ENCODE data around the gene GUCY1A1.

The GUCY1A1 gene

GRCh38 chr4:155745984-155746383 is 79.3 kb downstream of the GUCY1A1 start:
- no peak for DNase-seq

GRCh38 chr4:155748039-155748438 is 81.4 kb downstream of the GUCY1A1 start:
- DNase-seq: no peak

DNA sequence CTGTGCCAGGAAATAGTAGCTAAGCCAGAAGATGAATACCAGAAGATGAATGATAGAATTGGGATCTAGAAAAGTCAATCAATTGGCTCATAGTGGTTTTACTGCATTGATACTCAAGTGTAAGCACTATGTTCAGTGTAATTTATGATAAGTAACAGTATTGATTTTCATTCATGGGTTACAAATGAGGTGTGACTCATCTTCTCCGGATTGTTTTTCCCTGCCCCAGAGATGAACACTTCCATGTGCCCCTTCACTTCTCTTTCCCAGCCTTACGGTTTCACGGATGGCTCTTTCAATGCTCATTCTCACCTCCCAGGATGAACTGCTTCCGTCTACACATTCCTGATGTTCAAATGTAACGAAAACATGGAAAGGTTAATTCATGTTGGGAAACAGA is 82.4 kb downstream of the GUCY1A1 start:
- no peak for DNase-seq

GRCh38 chr4:155751569-155751968 is 84.9 kb downstream of the GUCY1A1 start:
- no peak for DNase-seq

DNA sequence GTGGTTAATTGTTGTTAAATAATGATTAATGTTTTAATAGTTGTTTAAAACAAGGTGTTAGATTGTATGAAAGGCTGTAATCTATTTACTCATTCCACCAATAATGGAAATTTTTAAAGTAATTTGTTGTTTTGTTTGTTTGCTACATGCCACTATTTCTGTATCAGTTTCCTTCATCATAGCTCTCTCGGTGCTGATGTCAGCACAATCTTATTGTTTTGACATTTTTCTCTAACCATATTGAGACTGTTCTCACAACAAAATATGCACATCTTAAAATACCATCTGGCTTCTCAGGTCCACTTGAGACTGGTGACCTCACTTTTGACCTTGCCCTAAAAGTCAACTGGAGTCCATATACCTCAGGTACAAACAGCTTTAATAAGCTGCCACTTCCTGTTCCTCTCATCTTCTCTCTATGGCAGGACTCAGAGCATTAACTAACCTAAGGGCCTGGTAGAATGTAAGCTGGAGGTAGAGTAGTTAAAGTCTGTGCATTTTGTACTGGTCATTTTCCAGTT is 91.2 kb downstream of the GUCY1A1 start:
- no peak for DNase-seq

DNA sequence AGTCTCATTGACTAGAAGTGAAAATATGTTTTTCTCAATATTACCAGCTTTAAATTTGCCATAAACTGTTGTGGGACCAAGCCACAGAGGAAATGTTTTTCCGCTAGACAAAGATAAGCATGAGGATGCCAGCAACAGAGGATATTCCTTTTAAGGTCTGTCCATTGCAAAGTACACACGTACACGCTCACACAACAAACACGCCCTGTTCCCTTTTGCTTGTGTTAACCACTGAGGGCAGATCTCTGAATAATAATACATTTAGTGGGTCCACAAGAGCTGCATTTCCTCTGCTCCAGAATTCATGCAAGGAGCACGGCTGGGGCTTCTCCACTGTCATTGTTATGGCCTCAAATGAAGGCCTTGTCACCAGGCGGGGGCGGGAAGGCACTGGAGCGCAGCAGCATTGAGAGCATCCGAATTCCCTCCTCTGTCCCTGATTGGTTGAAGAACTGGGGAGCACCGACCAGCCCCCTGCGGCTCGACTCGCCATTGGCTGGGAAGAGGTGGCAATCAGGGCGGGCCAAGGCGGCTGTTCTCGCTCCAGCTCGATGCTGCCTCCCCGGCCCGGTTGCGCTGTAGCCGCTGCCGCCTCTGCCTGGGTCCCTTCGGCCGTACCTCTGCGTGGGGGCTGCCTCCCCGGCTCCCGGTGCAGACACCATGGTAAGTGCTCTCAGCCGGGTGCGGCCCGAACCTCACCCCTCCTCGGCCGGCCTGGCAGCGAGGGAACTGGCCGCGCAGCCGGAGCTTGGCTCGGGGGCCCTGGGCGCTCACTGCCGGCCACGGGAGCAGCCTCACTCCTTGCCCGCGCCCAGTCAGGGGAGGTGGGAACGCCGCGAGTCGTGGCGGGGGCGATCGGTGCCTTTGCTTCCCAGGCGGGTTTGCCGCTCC is 92.1 kb downstream of the GUCY1A1 start, which contains the start of gene GUCY1B1:
Gene GUCY1B1, plus strand, starts transcription at position 541 of the 891 bp plus-strand sequence. Its CDS starts 120 bp downstream, at position 661.
- DNase-seq: peak; percentile 90 to 91

DNA sequence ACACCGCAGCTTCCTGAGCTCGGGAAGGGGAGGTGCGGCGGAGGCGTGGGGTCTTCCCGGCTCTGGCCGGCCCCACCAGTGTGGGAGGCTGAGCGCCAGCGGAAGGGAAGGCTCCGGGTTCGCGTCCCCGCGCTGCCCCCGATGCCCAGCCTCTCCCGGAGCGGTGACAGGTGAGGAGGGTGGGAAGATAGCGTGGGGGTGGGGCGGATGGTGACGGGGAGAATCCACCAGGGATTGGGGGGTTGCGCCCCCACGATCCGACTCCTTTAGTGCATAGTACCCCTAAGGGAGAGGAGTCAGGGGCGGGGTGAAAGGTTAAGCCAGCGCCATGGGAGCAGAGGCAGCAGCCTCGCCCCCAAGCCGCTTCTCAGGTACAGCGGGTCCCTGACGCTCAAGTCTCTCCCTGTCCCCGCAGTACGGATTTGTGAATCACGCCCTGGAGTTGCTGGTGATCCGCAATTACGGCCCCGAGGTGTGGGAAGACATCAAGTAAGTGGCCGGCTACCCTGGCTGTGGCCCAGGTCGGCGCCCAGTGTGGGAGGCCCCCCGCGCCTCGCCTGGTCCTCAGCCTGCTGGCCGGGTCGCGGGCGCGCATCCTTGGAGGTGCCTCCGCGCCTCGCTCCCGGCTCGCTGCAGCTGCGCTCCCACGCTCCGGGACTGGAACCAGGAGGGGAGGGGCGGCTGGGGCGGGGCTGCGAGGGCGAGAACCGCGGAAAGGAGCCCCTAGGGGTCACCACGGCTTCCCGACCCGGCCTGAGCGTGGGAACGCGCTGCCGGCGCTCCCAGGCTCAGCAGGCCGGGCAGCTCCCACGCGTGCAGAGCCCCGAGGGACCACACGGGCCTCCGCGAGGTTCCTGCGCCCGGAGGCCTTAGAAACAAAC is 93.0 kb downstream of the GUCY1A1 start:
- peak in 1 of 2 donors; percentile 12 for DNase-seq

GRCh38 chr4:155761047-155761446 is 94.4 kb downstream of the GUCY1A1 start:
- no peak for DNase-seq

DNA sequence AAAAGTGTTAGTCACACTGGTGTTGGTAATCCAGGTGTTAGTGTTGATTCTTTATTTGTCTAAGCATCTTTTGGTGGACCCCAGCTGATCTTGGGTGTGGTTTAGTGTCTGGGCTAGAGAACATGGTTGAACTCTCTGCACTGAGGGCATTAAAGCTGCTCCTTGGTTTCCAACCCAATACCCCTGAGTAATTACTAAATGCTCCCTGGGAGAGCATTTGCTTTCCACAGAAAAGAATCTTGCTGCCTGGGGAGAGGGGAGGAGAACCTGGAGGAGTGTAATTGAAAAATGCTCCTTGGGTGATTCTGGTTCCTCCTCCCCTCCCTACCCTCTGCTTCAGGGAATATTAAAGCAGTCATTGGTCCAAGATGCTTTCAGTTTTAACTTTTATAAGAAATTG is 95.3 kb downstream of the GUCY1A1 start:
- DNase-seq: no peak

DNA sequence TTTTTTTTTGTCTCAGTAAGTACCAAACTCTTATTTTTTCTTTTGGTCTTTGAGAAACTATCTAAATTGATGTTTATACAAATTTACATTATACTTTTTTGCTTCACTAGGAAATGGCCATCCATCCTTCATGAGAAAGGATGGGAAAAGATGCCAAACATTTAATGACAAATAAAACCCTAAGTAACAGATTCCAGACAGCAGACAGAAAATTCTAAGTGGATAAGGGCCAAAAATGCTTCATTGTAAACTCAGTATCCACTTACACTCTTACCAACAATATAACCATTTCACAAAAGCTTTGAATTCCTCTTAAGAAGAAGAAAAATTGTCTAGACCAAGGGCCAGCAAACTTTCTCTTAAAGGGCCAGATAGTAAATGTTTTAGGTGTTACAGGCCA is 95.7 kb downstream of the GUCY1A1 start:
- DNase-seq: no peak

DNA sequence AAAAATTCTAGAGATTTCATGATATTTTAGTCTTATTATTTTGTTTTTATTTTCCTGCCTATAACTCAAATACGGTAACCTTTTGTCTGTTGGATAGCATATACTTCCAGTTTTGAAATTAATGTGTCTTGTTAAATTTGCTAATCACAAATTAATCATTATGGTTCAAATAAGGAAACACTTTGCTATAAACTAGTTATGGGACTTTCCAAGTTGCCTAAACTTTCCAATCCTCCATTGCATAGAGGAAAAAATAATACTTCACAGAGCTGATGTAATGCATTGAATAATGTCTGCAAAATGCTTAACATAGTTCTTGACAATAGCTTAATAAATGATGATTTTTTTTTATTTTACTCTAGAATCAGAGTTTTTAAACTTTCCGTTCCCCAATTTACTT is 96.9 kb downstream of the GUCY1A1 start:
- DNase-seq: peak; percentile 55 to 62

DNA sequence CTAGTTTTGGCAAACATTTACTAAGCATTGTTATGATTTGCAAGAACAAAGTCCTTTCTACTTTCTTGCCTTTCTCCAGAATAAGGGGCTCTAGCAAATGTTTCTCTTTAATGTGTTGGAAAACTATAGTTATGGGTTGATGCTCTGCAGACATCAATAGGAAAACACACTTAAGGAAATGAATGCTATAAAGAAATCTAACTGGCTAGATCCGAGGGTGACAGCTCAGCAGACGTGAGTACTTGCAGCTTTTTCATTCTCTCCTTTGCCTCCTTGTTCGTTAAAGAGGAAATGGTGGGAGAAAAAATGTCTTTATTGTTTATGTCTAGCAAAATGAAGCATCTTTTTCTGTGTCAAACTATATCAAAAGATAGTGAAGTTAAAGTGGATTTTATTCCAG is 98.5 kb downstream of the GUCY1A1 start:
- DNase-seq: no peak

DNA sequence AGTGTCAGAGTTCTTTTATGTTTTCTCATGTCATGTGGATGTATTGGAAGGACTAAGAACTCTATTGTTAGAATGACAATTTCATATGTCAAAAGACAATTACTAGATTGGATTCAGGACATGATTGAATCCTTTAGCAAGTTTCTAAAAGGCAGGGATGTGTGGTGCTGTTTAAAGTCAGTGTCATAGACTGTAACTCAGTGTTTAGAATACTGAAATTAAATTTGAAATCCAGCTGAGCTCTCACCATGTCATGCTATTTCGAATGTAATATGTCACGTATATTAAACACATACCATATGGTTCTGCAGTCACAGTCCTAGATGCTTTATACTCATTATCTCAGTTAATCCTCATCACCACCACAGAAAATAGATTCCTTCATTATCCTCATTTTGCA is 100.0 kb downstream of the GUCY1A1 start:
- DNase-seq: no peak

- DNase-seq: no peak
These were observed 101.7 kb downstream of the GUCY1A1 start for GRCh38 chr4:155768370-155768769.

GRCh38 chr4:155769090-155769489 is 102.4 kb downstream of the GUCY1A1 start:
- peak; percentile 51 to 69 for DNase-seq

- no peak for DNase-seq
These were observed 106.0 kb downstream of the GUCY1A1 start for GRCh38 chr4:155772459-155773195.

DNA sequence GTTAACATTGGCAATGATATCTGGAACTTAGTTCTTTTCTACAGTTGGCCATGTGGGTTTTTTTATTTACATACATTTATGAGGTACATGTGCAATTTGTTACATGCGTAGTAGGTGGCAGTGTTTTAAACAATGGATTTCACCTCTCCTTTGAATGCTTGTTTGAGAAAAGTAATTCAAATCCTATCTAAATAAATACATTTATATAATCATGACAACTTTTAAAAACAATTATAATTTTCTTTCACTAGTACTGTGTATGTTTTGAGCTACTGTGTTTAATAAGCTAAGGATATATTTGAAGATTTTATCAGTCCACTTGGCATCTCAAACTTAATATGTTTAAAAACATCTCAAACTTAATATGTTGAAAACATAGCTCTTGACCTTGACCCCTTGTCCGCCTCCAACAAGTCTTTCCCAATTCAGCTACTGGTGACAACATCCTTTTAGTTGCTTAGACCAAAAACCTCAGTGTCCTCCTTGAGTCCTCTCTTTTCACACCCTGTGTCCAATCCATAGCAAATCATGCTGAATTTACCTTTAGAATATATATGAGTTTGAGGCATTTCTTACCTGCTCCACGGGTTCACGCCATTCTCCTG is 106.7 kb downstream of the GUCY1A1 start:
- no peak for DNase-seq

GRCh38 chr4:155774033-155774432 is 107.4 kb downstream of the GUCY1A1 start:
- DNase-seq: no peak

GRCh38 chr4:155777971-155778735 is 111.5 kb downstream of the GUCY1A1 start:
- DNase-seq: no peak

DNA sequence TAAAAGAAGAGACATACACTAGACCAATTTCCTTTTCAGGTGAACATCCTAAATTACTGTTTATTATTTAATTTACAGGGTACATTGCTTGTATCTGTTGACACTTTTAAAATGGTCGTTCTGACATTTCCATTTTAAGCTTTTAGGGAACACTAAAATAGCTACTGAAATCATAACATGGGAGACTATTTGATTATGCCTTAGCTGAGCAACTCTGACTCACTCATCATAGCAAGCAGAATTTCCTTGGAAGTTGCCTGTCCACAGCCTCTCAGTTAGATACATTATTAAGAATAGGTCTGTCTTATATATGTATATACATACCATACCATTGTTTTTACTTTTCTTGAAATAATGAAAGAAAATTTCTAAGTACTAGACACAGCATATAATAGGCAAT is 114.1 kb downstream of the GUCY1A1 start:
- no peak for DNase-seq

DNA sequence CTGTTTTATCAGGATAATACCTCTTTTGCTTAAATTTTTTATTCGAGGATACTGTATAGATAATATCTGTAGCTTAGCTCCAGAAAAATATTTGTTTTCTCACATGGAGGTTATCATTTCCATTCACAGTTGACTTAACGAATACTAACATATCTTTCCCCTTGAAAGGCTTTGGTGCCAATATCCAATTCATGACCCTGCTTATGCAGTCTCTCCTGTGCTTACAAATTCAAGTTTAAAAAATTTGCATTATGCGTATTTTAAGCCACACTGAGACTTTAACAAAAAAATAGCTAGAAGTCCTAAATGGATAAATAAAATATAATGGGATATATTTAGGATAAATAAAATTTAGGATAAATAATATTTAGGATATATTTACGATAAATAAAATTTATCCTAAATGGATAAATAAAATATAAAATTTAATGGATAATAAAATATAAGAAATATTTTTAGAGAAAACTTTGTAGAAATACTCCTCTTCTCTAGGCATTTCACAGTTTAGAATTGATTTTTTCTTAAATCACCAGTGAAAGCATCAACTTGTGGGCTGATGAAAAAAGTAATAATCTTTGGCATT is 114.7 kb downstream of the GUCY1A1 start:
- no peak for DNase-seq

All from inflammatory macrophage treated with lipopolysaccharide for 1 hour (primary cell).